Lung (tissue), 12 donors: ENCODE results near the gene STAT5B. TPM values are rescaled to one million over a fixed set of nuclear protein-coding genes. Genes with fewer than 3 reads are reported as not detected.
A peak's percentile ranks its signal among the peaks of the same experiment; 100 is the strongest.

Experiments
- ATAC-seq: fragments of 200-7000 bp; cut with Tn5 transposase; one replicate; pipeline ENCODE4 v1.9.1; 2020; ENCODE audit warnings: moderate number of reproducible peaks; ENCODE audit not compliant: insufficient read depth, low FRiP score
- DNase-seq, 3 donors: peaks; one replicate each; pipeline ENCODE4 v3.0.0-alpha.2; 2013 to 2017
- H3K27ac ChIP-seq, 2 donors: one replicate each; pipeline ENCODE4 v1.5.1; 2013; ENCODE audit warnings: mild to moderate bottlenecking in 2 of 2, moderate library complexity in 2 of 2, control low read depth in 1 of 2, inconsistent platforms in 1 of 2, low read depth in 1 of 2, low read length in 1 of 2
- H3K27me3 ChIP-seq, 3 donors: one replicate each; pipeline ENCODE4 v1.5.1; 2013; ENCODE audit warnings: low read length in 2 of 3; ENCODE audit not compliant: control insufficient read depth in 3 of 3, insufficient read depth in 3 of 3
- H3K36me3 ChIP-seq, 4 donors: one replicate each; pipeline ENCODE4 v1.5.1; 2013; ENCODE audit warnings: low read length in 4 of 4, mild to moderate bottlenecking in 1 of 4, moderate library complexity in 1 of 4; ENCODE audit not compliant: control insufficient read depth in 4 of 4, insufficient read depth in 4 of 4
- H3K4me1 ChIP-seq, 5 donors: one replicate each; pipeline ENCODE4 v1.5.1; 2013; ENCODE audit warnings: low read length in 5 of 5, mild to moderate bottlenecking in 2 of 5, moderate library complexity in 1 of 5; ENCODE audit not compliant: control insufficient read depth in 5 of 5, insufficient read depth in 5 of 5
- H3K4me3 ChIP-seq: one replicate; pipeline ENCODE4 v1.5.1; 2013; ENCODE audit warnings: mild to moderate bottlenecking, control low read depth, moderate library complexity
- H3K9ac ChIP-seq, 2 donors: one replicate each; pipeline ENCODE4 v1.5.1; 2013; ENCODE audit warnings: low read length in 2 of 2, control low read depth in 1 of 2; ENCODE audit not compliant: insufficient read depth in 1 of 2
- H3K9me3 ChIP-seq, 4 donors: one replicate each; pipeline ENCODE4 v1.5.1; 2013; ENCODE audit warnings: low read length in 3 of 4, mild to moderate bottlenecking in 1 of 4, moderate library complexity in 1 of 4; ENCODE audit not compliant: control insufficient read depth in 4 of 4, insufficient read depth in 3 of 4
- CTCF ChIP-seq: IDR thresholded peaks from 2 replicates; pipeline ENCODE4 v1.5.1; 2012; ENCODE audit warnings: mild to moderate bottlenecking; ENCODE audit errors: control extremely low read depth, extremely low read depth
- WGBS, 2 donors: extraction: QIAGEN DNeasy Blood & Tissue Kit; methylation state at CpG; one replicate each; pipeline ENCODE4 v1.1.7; 2013; 5-methylcytosine and 5-hydroxymethylcytosine counted together
- polyA plus RNA-seq, 2 donors: library from polyadenylated mRNA; stranded (reverse); fragments of 200-250 nt; gene quantifications; one replicate each; pipeline ENCODE4 v1.2.1, GENCODE V29; 2013
- total RNA-seq, 2 donors: library from RNA; depleted of rRNA in 1 of 2; stranded (reverse); fragments of >200 nt in 1 of 2; gene quantifications; one replicate each; pipeline ENCODE4 v1.2.1, GENCODE V29; 2014 to 2021
- donor health status: control.
- donor health status: control.
- donor health status: Bipolar disorder and iron deficiency.
- donor health status: healthy.
- donor health status: DM: yes; HTN: yes; CAD: no.

STAT5B gene
- total and polyA plus RNA-seq, 4 donors = 23.3 to 53.6 (median 48.1) TPM

DNA sequence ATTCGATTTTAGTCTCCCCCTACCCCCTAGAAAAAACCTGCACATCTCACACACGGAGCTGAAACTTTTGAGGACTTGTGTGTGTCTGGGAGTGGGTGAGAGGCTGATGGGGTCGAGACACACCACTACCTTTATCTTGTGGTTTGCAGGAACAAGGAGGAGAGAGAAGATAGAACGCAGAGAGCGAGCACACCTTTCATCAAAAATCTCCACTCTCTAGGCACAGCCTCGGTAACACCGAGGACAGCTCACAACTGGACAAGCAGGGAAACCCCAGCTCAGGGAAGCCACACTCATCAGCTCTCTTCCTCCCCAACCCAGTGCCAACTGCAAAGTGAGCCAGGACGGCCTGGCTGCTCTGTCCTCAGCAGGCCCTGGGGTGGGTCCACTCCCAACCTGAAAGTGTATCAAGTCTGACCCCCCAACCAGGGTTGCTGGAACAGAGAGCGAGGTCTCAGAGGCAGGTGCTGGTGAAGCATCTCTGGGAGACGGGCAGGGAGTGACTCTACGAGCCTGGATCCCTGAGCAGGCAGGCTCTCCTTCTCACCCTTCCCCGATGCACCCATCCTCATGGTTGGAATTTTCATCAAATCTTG is 76.7 kb downstream of the STAT5B start:
- DNase-seq (no peak), ATAC-seq (no peak)
- no peak overlapping the region for H3K4me3 ChIP-seq
- TF ChIP-seq CTCF = no peak
- H3K9me3 ChIP-seq = no peaks in the 10 kb centered on the region
- no peaks in the 10 kb centered on the region for H3K27me3 ChIP-seq
- H3K4me1 ChIP-seq = peaks cover 0 to 10% (median 0%) of the 10 kb centered on the region in 5 donors
- H3K9ac ChIP-seq = no peak overlapping the region
- 83 to 86% methylated on average over 12 of the region's 12 CpGs for WGBS, 2 donors
- H3K36me3 ChIP-seq = peaks cover 7 to 36% (median 16%) of the 10 kb centered on the region in 4 donors
- H3K27ac ChIP-seq = no peak overlapping the region

GRCh38 chr17:42198897-42199296 is 77.3 kb downstream of the STAT5B start:
- Histone ChIP-seq H3K27ac (peak overlapping the region in 1 of 2 donors; percentile 9), H3K27me3 (no peaks in the 10 kb centered on the region), H3K4me3 (no peak overlapping the region), H3K9ac (no peak overlapping the region), H3K9me3 (no peaks in the 10 kb centered on the region), H3K36me3 (peaks cover 4 to 31% (median 11%) of the 10 kb centered on the region in 4 donors), H3K4me1 (peaks cover 0 to 10% (median 0%) of the 10 kb centered on the region in 5 donors)
- DNase-seq = no peak
- WGBS, 2 donors = 45 to 64% methylated on average over 4 of the region's 4 CpGs
- TF ChIP-seq CTCF = no peak
- no peak for ATAC-seq

DNA sequence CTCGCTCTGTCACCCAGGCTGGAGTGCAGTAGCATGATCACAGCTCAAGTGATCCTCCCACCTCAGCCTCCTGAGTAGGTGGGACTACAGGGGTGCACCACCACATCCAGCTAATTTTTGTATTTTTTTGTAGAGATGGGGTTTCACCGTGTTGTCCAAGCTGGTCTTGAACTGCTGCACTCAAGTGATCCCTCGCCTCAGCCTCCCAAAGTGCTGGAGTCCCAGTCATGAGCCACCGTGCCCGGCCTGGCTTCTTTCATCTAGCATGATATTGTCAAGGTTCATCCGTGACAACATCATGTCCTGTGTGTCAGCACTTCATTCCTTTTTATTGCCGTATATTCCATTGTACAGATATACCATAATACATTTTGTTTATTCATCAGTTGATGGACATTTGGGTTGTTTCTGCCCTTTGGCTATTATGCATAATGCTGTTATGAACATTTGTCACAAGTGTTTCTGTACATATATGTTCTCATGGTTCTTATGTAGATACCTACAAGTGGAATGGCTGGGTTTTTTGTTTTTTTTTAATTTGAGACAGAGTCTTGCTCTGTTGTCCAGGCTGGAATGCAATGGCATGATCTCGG is 78.5 kb downstream of the STAT5B start:
- Histone ChIP-seq H3K27me3 (no peaks in the 10 kb centered on the region), H3K4me1 (peaks cover 0 to 15% (median 9%) of the 10 kb centered on the region in 5 donors), H3K9ac (no peak overlapping the region), H3K27ac (no peak overlapping the region), H3K4me3 (no peak overlapping the region), H3K36me3 (peaks cover 0 to 27% (median 9%) of the 10 kb centered on the region in 4 donors), H3K9me3 (no peaks in the 10 kb centered on the region)
- 93 to 94% methylated on average over 8 of the region's 8 CpGs for WGBS, 2 donors
- no peak for TF ChIP-seq CTCF
- ATAC-seq (no peak), DNase-seq (no peak)
